Endothelial cell of umbilical vein (primary cell): ENCODE data around the gene NOD1. TPM values are rescaled to one million over a fixed set of nuclear protein-coding genes. Genes with fewer than 3 reads are reported as not detected.

Source experiments
- BruUV-seq: library from RNA; stranded (reverse); fragments of 400-500 nt; replicated peaks from 2 replicates; lab custom pipeline; 2021; lab: Mats Ljungman, UMichigan
- CTCF ChIA-PET: fragments of 300-600, 350-600 bp; sonication (Branson Sonifier 250); formaldehyde crosslinking; loops from one replicate; lab custom pipeline; 2021; ENCODE audit warnings: antibody characterized with exemption, inconsistent platforms; lab: Charles Lee
- POLR2A ChIA-PET: fragments of 300-600, 350-600 bp; sonication (Branson Sonifier 250); formaldehyde crosslinking; loops from one replicate; lab custom pipeline; 2021; ENCODE audit warnings: antibody characterized with exemption, inconsistent platforms; lab: Charles Lee
- DNase-seq: peaks from one replicate; pipeline ENCODE4 v3.0.0-alpha.2; 2011; ENCODE audit warnings: low read depth, low spot score
- FAIRE-seq: peaks from 2 replicates; lab custom pipeline; 2011; peaks lifted over from hg19 to GRCh38; lab: Jason Lieb, UNC
- H2AFZ ChIP-seq: 2 replicates; pipeline ENCODE4 v1.6.0; 2012; ENCODE audit warnings: low read depth, low read length, control low read depth, inconsistent platforms
- H3K27ac ChIP-seq: 2 replicates; pipeline ENCODE4 v1.5.1; 2011; ENCODE audit warnings: low read depth, mild to moderate bottlenecking, control low read depth, low read length, moderate library complexity; ENCODE audit not compliant: insufficient read depth
- H3K27me3 ChIP-seq, 2 experiments: 2 replicates each; pipeline versions ENCODE4 v1.6.0 to v1.6.1; 2011; ENCODE audit warnings: low read length in 2 of 2, mixed read lengths in 1 of 2; ENCODE audit not compliant: control insufficient read depth in 2 of 2, insufficient read depth in 2 of 2
- H3K36me3 ChIP-seq, 2 experiments: 2 replicates in 1 of 2; 3 replicates in 1 of 2; pipeline ENCODE4 v1.5.1; 2011; ENCODE audit warnings: low read length in 2 of 2, mild to moderate bottlenecking in 1 of 2, moderate library complexity in 1 of 2; ENCODE audit not compliant: control insufficient read depth in 2 of 2, insufficient read depth in 2 of 2; ENCODE audit errors: extremely low read depth in 1 of 2
- H3K4me1 ChIP-seq: 3 replicates; pipeline ENCODE4 v1.5.1; 2011; ENCODE audit warnings: mild to moderate bottlenecking, low read length; ENCODE audit not compliant: control insufficient read depth, insufficient read depth; ENCODE audit errors: extremely low read depth
- H3K4me2 ChIP-seq: 2 replicates; pipeline ENCODE4 v1.6.1; 2011; ENCODE audit warnings: low read length, control low read depth, mixed read lengths; ENCODE audit not compliant: insufficient read depth
- H3K4me3 ChIP-seq, 3 experiments: fragments of 200-600 bp in 1 of 3; sonication (generic), shearing (Covaris generic) in 1 of 3; replicated peaks in 1 of 3; 2 replicates each; pipeline ENCODE4 v1.5.1; 2011 to 2016; ENCODE audit warnings: control low read depth in 3 of 3, low read length in 3 of 3, mild to moderate bottlenecking in 2 of 3, inconsistent platforms in 1 of 3, low read depth in 1 of 3, moderate library complexity in 1 of 3; ENCODE audit not compliant: insufficient read depth in 1 of 3
- H3K79me2 ChIP-seq: 2 replicates; pipeline ENCODE4 v1.6.0; 2012; ENCODE audit warnings: low read length, inconsistent platforms; ENCODE audit not compliant: control insufficient read depth, insufficient read depth
- H3K9ac ChIP-seq: replicated peaks from 2 replicates; pipeline ENCODE3; 2011; ENCODE audit warnings: low read length, control low read depth; ENCODE audit not compliant: insufficient read depth; ENCODE audit errors: extremely low read depth
- H3K9me1 ChIP-seq: replicated peaks from 3 replicates; pipeline ENCODE4 v1.6.0; 2011; ENCODE audit warnings: mild to moderate bottlenecking, low read length; ENCODE audit not compliant: control insufficient read depth, insufficient read depth; ENCODE audit errors: extremely low read depth
- H3K9me3 ChIP-seq: replicated peaks from 2 replicates; pipeline ENCODE4 v1.5.1; 2012; ENCODE audit warnings: low read length, inconsistent platforms; ENCODE audit not compliant: control insufficient read depth, insufficient read depth
- H4K20me1 ChIP-seq: replicated peaks from 2 replicates; pipeline ENCODE3; 2011; ENCODE audit warnings: mild to moderate bottlenecking, low read length; ENCODE audit not compliant: control insufficient read depth, insufficient read depth; ENCODE audit errors: extremely low read depth
- EZH2 ChIP-seq: IDR thresholded peaks from 2 replicates; pipeline ENCODE4 v1.6.1; 2012; ENCODE audit warnings: borderline replicate concordance, low read depth, mild to moderate bottlenecking, moderate library complexity, low read length, inconsistent platforms; ENCODE audit not compliant: severe bottlenecking
- FOS ChIP-seq: IDR thresholded peaks from 2 replicates; pipeline ENCODE4 v1.6.1; 2011; ENCODE audit warnings: mild to moderate bottlenecking, low read length, moderate library complexity, borderline replicate concordance; ENCODE audit not compliant: insufficient read depth
- JUN ChIP-seq: IDR thresholded peaks from 2 replicates; pipeline ENCODE4 v1.6.1; 2011; ENCODE audit warnings: borderline replicate concordance, low read depth; ENCODE audit not compliant: insufficient read length, insufficient read depth
- MYC ChIP-seq: IDR thresholded peaks from one replicate; pipeline ENCODE4 v1.6.1; 2011; ENCODE audit warnings: mild to moderate bottlenecking, low read depth, low read length
- POLR2AphosphoS5 ChIP-seq: IDR thresholded peaks from 2 replicates; pipeline ENCODE4 v1.6.1; 2012; ENCODE audit warnings: low read depth, mild to moderate bottlenecking, control low read depth, low read length, moderate library complexity; ENCODE audit not compliant: insufficient read depth
- dilution Hi-C: fragments of 300-500 bp; cut with MboI; formaldehyde crosslinking; loops from one replicate; pipeline ENCODE4 v1.15.0; 2019; ENCODE audit warnings: low sequenced_read_pairs; ENCODE audit not compliant: extremely low pct_ligation_motif_present
- intact Hi-C: fragments of 100-400 bp; cut with micrococcal nuclease; formaldehyde crosslinking; loops from one replicate; pipeline ENCODE4 v1.10.0; 2022
- polyA plus RNA-seq, 4 experiments: library from polyadenylated mRNA; depleted of rRNA in 3 of 4; stranded (reverse) in 3 of 4; unstranded in 1 of 4; fragments of >200 nt; gene quantifications; 2 replicates each; pipeline versions ENCODE4 v1.2.1 to v1.2.3, GENCODE V29; 2011 to 2012; ENCODE audit warnings: missing spikeins in 1 of 4
- total RNA-seq: library from RNA; stranded (reverse); gene quantifications from 2 replicates; pipeline ENCODE4 v1.2.3, GENCODE V29; 2021
- TF ChIP-seq, protein P1 (sequence below): IDR thresholded peaks from 2 replicates; pipeline ENCODE4 v1.6.1; 2011; ENCODE audit not compliant: insufficient read depth, insufficient read length

The NOD1 gene
- total and polyA plus RNA-seq, 2 donors (not counting 3 experiments of a cell fraction or from before 2014, with no cell fraction given) = 22.1 to 39.2 TPM

DNA sequence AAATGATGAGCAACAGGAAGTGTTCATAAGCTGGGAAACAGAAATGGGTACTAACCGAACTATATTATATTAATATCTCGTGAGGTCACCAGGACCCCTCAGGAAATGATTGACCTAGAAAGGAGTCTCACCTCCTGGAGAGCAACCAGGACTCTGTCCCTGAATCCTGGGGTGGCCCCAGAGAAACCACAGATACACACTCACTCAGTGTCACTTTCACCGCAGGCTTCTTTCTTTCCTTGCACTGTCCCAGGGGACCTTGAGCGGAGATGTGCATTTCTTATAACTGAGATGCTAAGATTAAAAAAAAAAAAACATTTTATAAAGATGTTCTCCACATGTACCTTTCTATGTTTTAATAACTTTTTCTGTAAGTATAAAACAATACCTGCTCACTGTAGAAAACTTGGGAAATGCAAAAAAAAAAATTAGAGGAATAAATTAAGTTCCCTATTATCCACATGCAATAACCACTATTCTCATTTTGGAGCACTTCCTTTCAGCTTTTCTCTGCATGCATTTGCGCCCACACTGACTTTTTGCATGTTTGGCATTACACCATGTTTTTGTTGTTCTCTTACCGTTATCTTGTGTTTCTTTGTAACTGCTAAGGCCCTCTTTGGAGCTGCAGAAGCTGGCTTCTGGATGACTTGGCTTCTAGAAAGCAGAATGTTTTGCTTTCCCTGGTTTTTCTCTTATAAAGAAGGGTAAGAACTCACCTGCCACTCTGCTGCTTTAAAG is 15.0 kb downstream of the NOD1 start:
- FAIRE-seq (no peak), DNase-seq (no peak)
- dilution Hi-C loops = no loop called here
- H3K27me3 ChIP-seq = no peaks in the 10 kb centered on the region
- H3K9me1 ChIP-seq = no peaks in the 10 kb centered on the region
- H3K4me1 ChIP-seq = peaks cover 25% of the 10 kb centered on the region
- H3K27ac ChIP-seq = no peak overlapping the region
- H2AFZ ChIP-seq = no peak overlapping the region
- H3K36me3 ChIP-seq = peaks cover 0 to 7% of the 10 kb centered on the region in 2 experiments
- no peak overlapping the region for H3K4me2 ChIP-seq
- TF ChIP-seq, protein P1, sequence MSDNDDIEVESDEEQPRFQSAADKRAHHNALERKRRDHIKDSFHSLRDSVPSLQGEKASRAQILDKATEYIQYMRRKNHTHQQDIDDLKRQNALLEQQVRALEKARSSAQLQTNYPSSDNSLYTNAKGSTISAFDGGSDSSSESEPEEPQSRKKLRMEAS = no peak
- TF ChIP-seq FOS (no peak), JUN (no peak), POLR2AphosphoS5 (no peak), MYC (no peak)
- no peaks in the 10 kb centered on the region for H3K9me3 ChIP-seq
- intact Hi-C loops = no loop called here
- H3K79me2 ChIP-seq = peaks cover 49% of the 10 kb centered on the region
- no peaks in the 10 kb centered on the region for H4K20me1 ChIP-seq
- POLR2A ChIA-PET = no interaction called here
- BruUV-seq = no TSS peak
- H3K4me3 ChIP-seq = no peak overlapping the region
- CTCF ChIA-PET = interaction anchor here (0.8 kb wide), 1 partner anchor 9 kb away, joined by 3 read pairs; no protein-coding TSS in a partner anchor
- no peak overlapping the region for H3K9ac ChIP-seq

DNA sequence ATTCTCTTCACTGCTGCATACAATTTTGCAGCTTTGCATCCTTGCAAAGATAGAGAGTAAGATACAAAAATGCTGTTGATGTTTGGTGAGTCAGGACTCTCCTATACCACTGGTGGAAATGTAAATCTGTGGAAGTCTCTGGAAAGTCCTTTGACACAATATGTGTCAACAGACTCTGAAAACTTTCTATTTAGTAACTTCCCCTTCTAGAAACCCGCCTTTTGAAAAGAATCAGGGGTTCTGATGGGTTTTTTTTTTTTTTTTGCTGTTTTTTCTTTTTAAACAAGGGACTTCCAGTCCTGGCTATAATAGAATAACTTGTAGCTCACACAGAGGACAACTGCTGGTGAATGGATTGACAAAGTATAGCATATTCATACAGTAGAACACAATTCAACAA is 16.4 kb downstream of the NOD1 start:
- no peak overlapping the region for H2AFZ ChIP-seq
- H3K27ac ChIP-seq = no peak overlapping the region
- dilution Hi-C loops = no loop called here
- CTCF ChIA-PET = no interaction called here
- no peak for TF ChIP-seq EZH2
- H3K9ac ChIP-seq = no peak overlapping the region
- H3K27me3 ChIP-seq = no peaks in the 10 kb centered on the region
- FAIRE-seq (no peak), DNase-seq (no peak)
- H3K4me2 ChIP-seq = no peak overlapping the region
- no peaks in the 10 kb centered on the region for H4K20me1 ChIP-seq
- no TSS peak for BruUV-seq
- peaks cover 18% of the 10 kb centered on the region for H3K4me1 ChIP-seq
- POLR2A ChIA-PET = no interaction called here
- no peaks in the 10 kb centered on the region for H3K9me1 ChIP-seq
- H3K4me3 ChIP-seq = no peak overlapping the region
- peaks cover 7 to 11% of the 10 kb centered on the region in 2 experiments for H3K36me3 ChIP-seq
- H3K9me3 ChIP-seq = no peaks in the 10 kb centered on the region
- intact Hi-C loops = no loop called here
- peaks cover 39% of the 10 kb centered on the region for H3K79me2 ChIP-seq
